SK-N-MC (cell line): ENCODE results near the gene TOX2.

Experiments used
- EZH2 ChIP-seq: fragments of 200-600 bp; sonication (generic); IDR thresholded peaks from one replicate; pipeline ENCODE4 v1.6.1; 2017; ENCODE audit warnings: antibody characterized with exemption
- FOXP2 ChIP-seq: optimal IDR thresholded peaks from 2 replicates; pipeline ENCODE3; 2011; ENCODE audit warnings: mild to moderate bottlenecking, moderate library complexity; ENCODE audit not compliant: insufficient read depth; ENCODE audit errors: extremely low read length, control extremely low read depth
- POLR2AphosphoS5 ChIP-seq: IDR thresholded peaks from 2 replicates; pipeline ENCODE4 v1.6.1; 2012; ENCODE audit warnings: mild to moderate bottlenecking, low read depth, low read length, borderline replicate concordance

DNA sequence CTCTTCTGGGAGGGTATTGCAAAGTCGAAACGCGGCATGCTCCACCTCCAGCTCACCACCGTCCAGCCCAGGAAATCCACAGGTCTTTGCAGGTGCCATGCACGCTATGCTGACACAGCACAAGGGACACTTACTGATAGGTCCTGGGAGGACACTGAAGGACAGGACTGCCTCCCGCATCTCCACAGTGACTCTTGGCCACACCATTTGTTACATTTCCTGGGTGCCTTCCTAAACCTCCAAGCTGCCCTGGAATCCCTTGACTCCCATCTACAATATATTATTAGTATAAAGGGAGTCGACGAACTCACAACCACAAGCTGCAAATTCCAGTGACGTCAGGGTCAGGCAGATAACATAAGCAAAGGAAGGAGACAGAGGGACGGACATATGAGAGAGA lies 165.4 kb downstream of the TOX2 start:
- TF ChIP-seq POLR2AphosphoS5 (no peak), EZH2 (no peak), FOXP2 (no peak)
